NCI-H2107 (cell line): ENCODE measurements around the gene FUBP3.
"Not testable (repeated sequence)": the region's sequence is repeated elsewhere in the genome, so short reads cannot be mapped to it uniquely, and the experiment has no call there.

Experiments
- DNase-seq: peaks from one replicate; lab custom pipeline; 2025; lab: John Stamatoyannopoulos, UW

The FUBP3 gene

DNA sequence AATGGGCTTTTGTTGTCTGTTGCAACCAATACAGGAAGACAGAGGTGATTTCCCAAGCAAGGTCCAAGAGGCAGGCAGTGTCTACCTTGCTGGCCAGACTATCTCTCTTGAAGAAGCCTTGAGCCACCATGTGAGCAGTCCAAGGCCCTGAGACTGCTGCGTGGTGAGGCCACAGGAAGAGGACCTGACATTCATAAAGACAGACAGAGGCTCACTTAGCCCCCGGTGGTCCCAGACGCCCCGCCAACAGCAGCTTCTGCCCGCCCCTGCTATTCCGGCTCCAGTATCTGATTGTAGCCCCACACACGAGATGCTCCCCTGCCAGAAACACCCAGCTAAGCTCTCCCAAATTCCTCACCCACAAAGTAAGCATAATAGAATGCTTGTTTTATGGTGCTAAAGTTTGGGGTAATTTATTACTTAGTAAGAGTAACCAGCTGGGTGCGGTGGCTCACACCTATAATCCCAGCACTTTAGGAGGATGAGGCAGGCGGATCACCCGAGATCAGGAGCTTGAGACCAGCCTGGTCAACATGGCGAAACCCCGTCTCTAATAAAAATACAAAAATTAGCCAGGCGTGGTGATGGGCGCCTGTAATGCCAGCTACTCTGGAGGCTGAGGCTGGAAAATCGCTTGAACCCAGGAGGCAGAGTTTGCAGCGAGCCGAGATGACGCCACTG, 22.8 kb upstream of the FUBP3 start:
- no peak for DNase-seq

DNA sequence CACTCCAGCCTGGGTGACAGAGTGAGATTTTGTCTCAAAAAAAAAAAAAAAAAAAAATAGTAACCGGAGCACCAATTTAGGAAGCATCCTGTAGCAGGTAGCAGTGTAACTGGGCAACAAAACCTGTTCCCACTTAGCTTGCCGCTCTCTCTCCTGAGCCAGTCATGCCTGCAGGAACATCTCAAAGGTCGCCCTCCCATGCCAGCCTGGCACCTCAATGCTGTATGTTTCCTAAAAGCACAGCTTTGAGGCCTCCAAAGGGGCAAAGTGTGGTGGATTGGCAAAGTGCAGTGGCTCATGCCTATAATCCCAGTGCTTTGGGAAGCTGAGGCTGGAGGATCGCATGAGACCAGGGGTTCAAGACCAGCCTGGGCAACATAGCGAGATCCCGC, 22.3 kb upstream of the FUBP3 start:
- DNase-seq: no peak

- no peak for DNase-seq
Observed at GRCh38 chr9:130561056-130561455, 18.3 kb upstream of the FUBP3 start.

DNA sequence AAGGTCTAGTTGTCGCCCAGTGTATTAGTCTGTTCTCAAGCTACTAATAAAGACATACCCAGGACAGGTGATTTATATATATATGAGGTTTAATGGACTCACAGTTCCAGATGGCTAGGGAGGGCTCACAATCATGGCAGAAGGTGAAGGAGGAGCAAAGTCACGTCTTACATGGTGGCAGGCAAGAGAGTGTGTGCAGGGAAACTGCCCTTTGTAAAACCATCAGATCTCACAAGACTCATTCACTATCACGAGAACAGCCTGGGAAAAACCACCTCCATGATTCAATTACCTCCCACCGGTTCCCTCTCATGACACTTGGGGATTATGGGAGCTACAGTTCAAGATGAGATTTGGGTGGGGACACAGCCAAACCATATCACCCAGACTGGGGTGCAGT, 16.9 kb upstream of the FUBP3 start:
- not testable (repeated sequence) for DNase-seq

DNA sequence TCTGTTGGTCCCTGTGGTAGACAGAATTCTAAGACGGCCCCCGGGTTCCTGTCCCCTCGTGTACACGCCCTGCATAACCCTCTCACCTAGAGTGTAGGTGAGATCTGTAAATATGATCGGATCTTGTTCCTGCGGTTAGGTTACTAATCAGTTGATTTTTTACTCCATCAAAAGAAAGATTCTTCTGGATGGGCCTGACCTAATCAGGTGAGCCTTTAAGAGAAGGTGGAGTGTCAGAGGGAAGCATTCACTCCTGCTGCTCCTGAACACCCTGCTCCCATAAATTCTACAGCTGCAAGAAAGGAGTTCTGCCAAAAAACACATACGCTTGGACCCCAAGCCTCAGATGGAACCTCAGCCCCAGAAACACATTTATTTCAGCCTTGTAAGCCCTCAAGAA, 15.6 kb upstream of the FUBP3 start:
- no peak for DNase-seq

- DNase-seq: no peak
Observed at GRCh38 chr9:130565792-130566191, 13.6 kb upstream of the FUBP3 start.

DNA sequence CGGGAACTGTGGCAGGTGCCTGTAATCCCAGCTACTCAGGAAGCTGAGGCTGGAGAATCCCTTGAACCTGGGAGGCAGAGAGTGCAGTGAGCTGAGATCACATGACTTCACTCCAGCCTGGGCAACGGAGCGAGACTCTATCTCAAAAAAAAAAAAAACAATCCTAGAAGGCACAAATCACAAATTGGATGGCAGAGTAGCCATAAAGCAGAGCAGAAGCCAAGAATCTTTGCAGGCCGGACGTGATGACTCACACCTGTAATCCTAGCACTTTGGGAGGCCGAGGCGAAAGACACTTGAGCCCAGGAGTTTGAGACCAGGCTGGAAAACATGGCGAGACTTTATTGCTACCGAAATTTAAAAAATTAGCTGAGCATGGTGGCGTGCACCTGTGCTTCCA, 9.2 kb upstream of the FUBP3 start:
- DNase-seq: no peak

DNA sequence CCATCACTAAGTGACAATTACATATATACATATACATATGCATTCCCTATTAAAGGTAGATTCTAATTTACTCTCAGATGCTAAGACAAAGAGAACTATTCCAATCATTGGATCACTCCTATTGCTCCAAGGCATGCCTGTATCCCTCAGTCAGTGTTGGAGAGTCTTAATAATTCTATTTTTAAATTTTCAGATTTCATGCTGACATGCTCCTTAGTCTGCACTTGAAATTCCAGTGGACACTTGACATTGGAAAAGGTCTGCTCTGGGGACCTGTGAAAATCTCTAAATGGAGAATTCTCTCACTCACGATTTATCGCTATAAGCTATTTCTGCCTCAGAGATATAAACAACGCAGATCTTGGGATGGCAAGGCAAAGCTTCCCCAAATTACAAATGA, 3.9 kb upstream of the FUBP3 start:
- DNase-seq: no peak

DNA sequence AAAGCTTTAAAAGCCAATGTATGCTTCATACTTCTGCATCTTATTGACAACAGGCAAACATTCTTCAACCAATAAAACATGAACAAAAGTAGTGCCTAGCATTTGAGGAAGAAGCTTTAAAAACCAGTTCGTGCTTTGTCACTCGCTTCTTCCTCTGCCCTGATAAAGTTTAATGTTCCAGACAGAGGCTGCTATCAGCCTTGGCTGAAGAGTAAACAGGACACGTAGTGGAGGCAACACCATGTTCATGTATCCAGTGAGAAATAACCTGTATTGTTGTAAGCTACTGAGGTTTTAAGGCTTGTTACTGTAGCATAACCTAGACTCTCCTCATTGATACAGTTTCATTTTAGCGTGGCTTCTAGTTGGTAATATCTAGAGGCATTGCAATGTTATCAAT, 3.2 kb upstream of the FUBP3 start:
- no peak for DNase-seq

DNA sequence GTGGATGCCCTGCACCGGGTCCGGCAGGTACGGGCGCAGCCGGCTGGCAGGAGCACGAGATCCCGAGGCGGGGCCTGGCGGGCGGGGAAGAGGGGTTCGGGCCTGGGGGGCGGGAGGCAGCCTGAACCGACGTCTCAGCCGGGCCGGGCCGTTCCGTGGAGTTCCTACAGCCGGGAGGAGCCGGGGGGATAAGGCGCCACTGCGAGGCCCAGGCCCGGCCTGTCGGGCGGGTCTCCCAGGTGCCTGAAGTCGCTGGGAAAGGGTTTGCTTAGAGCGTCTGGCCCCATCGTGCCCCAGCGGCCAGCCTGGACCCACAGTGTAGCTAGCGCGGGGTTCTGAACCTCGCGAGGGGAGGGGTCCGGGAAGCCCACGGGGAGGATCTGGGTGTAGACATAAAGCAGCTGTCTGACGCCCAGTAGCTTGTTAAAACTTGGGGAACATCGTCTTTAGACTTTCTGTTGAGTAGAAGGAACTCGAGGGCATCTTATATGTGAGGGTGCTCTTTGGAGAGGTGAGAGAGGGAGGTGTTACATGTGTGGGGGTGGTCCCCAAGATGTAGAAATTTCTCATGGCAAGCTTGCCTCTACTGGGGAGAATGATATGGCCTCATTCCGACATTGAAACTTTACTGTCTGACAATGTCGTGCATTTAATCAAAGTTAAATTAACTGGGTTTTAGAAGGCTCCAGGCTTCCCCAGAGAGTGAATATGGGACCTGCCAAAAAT, 524 bp downstream of the FUBP3 start:
- no peak for DNase-seq

- no peak for DNase-seq
Observed at GRCh38 chr9:130581766-130582165, 2.4 kb downstream of the FUBP3 start.

DNA sequence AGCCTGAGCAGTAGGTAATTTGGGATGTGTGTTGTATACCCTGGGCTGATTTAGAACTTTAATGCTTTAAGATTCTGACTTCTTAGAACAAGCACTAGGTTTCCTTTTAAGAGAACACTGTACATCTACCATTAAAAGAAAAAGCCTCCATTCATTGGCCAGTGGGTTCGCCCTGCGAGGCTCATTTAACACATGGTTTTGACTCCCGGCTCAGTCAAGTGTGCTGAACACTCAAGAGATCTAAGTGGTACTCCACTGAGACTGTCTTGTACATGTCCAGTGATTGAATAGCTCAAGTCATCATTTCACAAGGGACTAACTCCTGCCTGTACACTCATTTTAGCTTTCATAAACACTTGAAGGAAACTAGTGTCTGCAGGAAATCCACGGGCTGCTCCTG, 3.9 kb downstream of the FUBP3 start:
- no peak for DNase-seq

DNA sequence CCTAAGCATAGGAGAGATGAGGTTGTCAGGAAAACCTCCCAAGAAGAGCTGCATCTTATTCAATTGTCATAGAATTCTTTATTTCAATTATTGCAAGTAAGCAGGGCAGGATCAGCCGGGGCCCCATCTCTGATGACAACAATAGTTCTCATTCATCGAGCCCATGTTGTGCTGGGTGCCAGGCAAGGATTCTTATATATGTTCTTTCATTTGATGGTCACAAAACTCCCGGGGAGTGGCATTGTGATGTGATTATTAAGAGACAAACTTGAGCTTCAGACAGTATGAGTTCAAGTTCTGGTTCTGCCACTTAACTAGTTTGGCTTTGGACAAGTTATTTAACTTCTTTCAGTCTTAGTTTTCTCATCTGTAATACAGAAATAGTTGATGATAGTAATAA, 8.5 kb downstream of the FUBP3 start:
- no peak for DNase-seq

DNA sequence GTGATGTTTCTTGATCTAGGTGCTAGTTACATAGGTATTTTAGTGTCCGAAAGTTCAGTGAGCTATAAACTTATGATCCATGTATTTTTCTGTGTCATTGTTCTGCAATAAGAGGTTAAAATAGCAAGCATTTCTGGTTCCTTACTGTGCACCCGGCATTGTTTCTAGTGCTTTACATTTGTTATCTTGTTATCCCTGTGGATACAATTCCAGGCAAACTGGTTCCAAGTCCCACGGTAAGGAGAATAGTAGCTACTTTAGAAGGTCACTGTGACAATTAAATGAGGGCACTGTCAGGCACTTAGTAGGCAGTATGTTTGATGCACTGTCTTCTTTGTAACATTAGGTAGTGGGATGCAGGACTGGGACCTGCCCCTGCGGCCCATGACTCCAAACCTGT, 9.0 kb downstream of the FUBP3 start:
- DNase-seq: no peak

- DNase-seq: no peak
Observed at GRCh38 chr9:130589754-130590153, 10.4 kb downstream of the FUBP3 start.

- DNase-seq: no peak
Observed at GRCh38 chr9:130590305-130590704, 10.9 kb downstream of the FUBP3 start.

GRCh38 chr9:130593020-130593419, 13.6 kb downstream of the FUBP3 start:
- no peak for DNase-seq

GRCh38 chr9:130597228-130597627, 17.9 kb downstream of the FUBP3 start:
- no peak for DNase-seq

DNA sequence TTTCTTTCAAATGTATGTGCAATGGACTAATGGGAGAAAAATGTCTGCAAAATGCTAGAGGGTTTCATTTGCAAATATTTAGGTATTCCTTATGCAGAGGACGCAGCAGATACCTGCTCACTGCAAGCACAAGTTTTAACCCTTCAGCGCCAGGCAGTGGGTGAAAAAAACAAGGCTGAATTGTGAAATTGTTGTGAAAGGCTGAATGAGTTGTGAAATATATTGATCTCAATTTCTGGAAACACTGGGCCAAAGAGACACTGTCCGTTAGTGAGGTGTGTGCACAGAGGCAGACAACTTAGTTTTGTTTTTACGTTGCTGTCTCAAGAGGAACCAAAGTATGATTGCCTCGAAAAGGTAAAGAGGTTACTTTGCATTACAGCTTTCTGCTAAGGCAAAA, 18.8 kb downstream of the FUBP3 start:
- no peak for DNase-seq

DNA sequence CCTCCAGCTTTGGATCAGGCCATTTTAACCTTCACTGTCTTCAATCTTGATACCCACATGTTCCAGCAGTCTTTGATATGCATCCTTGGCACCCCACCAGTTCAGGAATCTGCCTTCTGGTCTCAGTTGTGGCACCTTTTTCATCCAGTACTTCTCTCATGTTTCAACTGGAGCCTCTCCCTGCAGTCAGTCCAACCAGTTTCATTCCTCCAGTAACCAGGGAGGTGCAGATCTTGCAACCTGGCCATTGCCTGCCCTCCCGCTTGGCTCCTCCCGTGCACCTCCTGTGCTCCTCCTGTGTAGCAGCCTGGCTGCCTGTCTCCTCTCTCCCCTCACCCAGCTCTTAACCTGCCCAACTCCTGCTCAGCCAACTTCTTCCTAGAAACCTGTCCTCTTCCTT, 20.2 kb downstream of the FUBP3 start:
- no peak for DNase-seq

GRCh38 chr9:130601100-130601499, 21.7 kb downstream of the FUBP3 start:
- DNase-seq: no peak

DNA sequence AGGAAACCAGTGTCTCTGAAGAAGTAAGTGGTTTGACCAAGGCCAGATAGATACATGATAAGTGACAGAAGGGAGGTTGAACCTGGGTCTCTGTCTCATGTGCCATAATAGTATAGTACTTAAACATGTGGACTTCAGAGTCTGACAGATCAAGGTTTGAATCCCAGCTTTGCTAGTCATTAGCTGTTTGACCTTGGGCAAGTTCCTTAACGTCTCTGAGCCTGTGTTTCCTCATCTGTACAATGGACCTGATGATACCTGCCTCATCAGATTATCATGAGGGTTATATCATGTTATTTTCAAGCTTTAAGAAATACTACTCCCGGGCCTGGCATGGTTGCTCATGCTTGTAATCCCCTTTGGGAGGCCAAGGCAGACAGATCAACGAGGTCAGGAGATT, 24.9 kb downstream of the FUBP3 start:
- no peak for DNase-seq

DNA sequence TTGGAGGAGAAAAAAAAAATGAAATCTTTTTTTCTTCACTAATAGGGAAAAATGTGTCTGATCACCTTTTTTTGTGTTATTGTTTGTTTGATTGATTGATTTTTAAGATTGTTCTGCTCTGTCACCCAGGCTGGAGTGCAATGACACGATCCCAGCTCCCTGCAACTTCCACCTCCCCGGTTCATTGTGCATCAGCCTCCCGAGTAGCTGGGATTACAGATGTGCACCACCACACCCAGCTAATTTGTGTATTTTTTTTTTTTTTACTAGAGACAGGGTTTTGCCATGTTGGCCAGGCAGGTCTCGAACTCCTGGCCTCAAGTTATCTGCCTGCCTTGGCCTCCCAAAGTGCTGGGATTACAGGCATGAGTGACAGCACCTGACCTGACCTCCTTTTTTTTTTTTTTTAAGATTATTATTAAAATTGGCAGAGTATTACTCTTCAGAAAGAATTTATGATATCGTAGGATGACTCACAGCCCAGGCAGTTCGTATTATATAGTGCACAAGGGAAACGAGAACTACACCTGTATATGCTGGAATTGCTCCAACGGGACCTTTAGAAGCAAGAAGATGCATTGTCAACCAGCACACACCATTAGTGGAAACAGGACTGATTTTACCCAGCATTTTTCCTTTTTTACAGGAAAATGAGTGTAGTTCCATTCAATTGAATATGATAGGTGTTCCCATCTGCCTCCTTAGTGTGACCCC, 27.7 kb downstream of the FUBP3 start:
- no peak for DNase-seq
